Femur (tissue), 1 donor: ENCODE results near the gene LENG1.

Experiments
- DNase-seq: peaks from one replicate; pipeline ENCODE4 v3.0.0-alpha.2; 2017

The LENG1 gene

DNA sequence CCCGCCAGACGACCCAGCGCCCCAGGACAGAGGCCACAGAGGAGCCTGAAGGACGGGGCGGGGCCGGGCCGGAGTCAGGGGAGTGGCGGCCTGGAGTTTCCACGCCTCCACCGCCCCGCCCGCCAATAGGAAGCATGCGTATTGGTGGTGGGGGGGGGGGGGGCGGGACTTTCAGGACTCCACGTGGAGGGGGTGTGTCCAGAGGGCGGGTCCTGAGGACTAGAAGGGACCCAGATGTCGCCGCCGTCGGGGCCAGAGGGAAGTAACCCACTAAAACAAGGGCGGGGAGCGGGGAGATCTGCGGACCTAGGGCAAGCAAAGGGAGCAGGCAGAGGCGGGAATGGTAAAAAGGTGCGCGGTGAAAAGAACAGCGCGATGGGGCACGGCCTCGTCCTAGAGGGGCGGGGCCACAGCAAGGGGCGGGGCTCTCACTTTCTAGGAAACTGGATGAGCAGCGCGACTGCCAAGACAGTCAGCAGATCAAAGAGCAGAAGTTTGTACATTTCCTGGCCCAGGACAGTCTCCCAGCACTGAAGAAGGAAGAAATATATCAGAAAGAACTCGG is 2.8 kb upstream of the LENG1 start:
- peak; percentile 91 for DNase-seq

DNA sequence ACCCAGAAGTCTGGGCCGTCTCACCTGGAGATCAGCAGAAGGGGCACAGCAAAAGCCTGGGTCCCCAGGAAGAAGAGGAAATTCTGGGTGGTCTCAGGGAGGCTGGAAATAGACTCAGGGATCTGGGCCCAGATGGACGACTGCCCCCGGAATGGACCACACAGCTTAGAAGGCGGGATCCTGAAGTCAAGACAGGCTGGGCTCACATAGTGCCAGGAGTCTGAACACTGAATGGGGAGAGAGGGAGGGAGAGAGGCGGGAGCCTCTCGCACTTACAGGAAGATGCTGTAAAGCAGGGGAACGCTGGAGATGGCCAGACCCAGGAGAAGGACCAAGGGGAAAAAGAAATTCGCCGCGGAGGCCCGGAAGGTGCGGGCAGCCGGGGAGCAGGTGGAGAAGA is 1.3 kb upstream of the LENG1 start:
- no peak for DNase-seq

- no peak for DNase-seq
Measured at GRCh38 chr19:54160182-54160811, 776 bp upstream of the LENG1 start.

- DNase-seq = no peak
Measured at GRCh38 chr19:54158812-54159351, 639 bp downstream of the LENG1 start.

GRCh38 chr19:54156953-54157352 is 2.6 kb downstream of the LENG1 start:
- no peak for DNase-seq

DNA sequence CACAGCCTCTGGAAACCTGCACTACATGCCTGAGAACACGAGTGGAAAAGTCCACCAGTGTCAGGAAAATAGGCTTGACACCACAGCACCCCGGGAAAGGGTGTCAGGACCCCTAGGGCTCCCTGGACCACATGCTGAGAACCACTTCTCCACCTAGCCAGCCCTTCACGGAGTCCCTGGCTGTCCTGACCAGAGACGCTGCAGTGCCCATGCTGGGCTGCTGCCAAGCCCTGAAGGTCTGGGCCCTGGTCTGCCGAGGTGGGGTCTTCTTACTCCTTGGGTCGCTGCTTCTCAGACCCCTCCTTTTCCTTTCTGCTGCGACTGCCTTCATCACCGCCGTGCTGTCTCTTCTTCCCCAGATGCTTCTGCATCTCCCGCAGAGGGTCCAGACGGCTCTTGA is 3.0 kb downstream of the LENG1 start:
- no peak for DNase-seq

DNA sequence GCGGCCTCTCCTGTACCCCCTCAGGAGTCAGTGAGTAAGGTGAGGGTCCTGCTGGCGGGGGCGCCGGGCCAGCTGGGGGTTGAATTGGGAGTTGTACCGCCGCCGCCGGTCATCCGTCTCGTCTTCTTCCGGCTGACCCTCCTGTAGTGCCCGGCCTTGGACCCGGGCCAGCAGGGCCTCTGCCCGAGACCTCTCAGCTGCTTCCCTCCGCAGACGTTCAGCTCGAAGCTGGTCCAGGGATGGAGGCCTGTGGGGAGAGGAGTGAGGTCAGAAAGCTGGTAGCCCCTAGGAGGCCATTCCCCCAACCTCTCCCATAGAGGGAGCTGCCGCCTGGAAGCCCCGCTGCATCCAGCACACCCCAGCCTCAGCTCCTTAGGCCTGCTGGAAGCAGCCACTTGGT is 3.8 kb downstream of the LENG1 start:
- no peak for DNase-seq

DNA sequence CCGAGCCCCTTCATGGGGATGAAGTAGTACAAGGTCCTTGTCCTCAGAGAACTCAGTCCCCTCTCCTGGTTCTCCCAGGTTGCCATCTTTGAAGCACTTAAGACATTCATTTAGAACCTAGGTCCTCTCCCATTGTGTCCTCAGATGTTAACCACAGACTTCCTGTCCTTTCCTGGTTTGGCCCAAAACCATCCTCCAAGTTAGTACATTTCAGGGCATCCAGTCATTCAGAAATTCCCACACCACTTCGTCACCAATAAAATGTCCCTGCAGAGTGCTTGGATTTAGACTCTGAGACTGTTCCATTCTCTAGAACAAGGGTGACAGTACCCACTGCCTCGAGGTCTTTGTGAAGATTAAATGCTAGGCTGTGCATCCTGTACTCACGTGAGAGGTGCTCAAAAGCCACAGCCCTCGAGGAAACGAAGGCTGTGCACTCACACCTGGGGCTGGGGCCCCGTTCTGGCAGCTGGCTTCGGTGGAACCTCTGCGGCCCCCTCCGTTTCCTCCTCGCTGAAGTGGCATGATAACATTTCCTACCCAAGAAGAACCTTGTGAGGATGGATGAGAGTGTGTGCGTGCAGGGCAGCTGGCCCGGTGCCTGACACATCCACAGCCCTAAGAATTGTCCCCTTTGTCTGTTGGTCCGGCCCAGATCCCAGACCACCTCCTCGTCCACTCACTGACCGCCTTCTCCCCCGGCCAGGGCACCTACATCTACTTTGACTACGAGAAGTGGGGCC is 4.7 kb downstream of the LENG1 start:
- DNase-seq = no peak

- no peak for DNase-seq
Measured at GRCh38 chr19:54153731-54154326, 5.7 kb downstream of the LENG1 start.

GRCh38 chr19:54152878-54153524 is 6.5 kb downstream of the LENG1 start:
- no peak for DNase-seq

GRCh38 chr19:54152267-54152666 is 7.3 kb downstream of the LENG1 start:
- DNase-seq = no peak

- no peak for DNase-seq
Measured at GRCh38 chr19:54151362-54152035, 8.0 kb downstream of the LENG1 start.

- no peak for DNase-seq
Measured at GRCh38 chr19:54149021-54149812, 10.3 kb downstream of the LENG1 start.

DNA sequence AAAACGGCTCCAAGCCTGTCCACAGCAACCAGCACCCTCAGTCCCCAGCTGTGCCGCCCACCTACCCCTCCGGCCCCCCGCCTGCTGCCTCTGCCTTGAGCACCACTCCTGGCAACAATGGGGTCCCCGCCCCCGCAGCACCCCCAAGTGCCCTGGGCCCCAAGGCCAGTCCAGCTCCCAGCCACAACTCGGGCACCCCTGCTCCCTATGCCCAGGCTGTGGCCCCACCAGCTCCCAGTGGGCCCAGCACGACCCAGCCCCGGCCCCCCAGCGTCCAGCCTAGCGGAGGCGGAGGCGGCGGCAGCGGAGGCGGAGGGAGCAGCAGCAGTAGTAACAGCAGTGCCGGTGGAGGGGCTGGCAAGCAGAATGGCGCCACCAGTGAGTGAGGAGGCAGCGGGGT is 11.4 kb downstream of the LENG1 start:
- DNase-seq = no peak

DNA sequence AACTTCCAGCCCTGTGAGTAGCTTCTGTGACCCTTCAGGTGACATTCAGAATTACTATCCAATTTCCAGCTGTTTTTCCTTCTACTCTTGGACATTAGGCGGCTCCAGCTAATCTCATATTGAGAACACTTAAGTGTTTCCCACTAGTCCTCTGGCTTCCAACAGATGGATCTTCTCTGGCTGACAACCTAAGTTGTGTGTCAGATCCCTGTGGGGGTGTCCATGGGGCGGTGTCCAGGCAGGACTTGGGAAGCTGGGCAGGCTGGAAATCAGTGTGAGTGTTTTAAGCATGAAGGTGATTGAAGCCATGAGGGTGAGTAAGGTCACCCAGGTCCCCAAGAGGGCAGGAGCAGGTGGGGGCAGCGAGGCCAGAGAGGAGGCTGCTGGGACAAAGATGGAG is 11.8 kb downstream of the LENG1 start:
- DNase-seq = no peak

DNA sequence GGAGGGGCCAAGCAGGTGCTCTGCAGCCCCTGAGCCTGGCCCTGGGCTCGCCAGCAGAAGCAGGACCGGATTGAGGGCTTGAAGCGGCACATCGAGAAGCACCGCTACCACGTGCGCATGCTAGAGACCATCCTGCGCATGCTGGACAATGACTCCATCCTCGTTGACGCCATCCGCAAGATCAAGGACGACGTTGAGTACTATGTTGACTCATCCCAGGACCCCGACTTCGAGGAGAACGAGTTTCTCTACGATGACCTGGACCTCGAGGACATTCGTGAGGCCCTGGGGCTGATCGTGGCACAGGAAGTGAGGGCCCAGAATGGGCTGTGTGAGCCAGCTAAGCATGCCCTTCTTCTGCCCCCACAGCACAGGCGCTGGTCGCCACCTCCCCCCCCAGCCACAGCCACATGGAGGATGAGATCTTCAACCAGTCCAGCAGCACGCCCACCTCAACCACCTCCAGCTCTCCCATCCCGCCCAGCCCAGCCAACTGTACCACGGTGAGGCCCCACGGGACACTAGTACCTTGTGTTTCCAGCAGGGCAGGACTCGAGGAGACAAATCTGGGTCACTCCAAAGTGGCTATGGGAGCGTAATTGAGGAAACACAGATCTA is 13.9 kb downstream of the LENG1 start:
- DNase-seq = no peak

DNA sequence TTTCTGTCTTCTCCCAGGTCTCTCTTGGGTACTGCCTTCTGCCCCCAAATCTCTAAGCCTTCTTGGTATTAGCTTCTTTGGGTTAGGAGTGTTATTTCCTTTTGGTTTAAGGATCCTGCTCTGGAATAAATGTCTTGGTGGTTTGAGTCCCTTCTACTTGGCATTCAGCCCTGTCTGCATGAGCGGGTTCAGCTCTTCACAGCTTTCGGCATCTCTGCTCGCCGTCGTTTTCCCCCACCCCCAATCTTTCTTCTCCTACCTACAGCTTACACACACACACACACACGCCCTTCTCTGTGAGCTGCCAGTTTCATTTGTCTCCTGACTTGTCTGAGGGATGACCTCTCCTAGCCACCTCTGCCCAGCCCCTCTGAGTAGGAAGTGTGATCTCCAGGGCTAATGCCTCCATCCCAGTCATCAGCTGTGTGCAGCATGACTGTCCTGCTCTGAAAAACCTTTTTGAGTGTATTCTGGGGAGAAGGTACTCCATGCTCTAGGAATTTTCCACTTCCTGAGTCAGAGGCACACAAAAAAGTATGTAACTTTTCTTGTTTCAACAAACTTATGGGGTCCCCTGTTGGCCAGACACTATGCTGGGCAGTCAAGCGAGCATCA is 17.2 kb downstream of the LENG1 start:
- DNase-seq = no peak

- no peak for DNase-seq
Measured at GRCh38 chr19:54141356-54141755, 18.2 kb downstream of the LENG1 start.

- no peak for DNase-seq
Measured at GRCh38 chr19:54138489-54139256, 20.8 kb downstream of the LENG1 start.
